Vagina (tissue), 2 donors: ENCODE data around the gene TSTD2.
A peak's percentile ranks its signal among the peaks of the same experiment; 100 is the strongest.

ENCODE experiments used
- POLR2A ChIP-seq, 2 donors: fragments of 450-650 bp; IDR thresholded peaks; one replicate each; pipeline ENCODE4 v1.6.1; 2017; ENCODE audit warnings: antibody characterized with exemption in 2 of 2, mild to moderate bottlenecking in 2 of 2, moderate library complexity in 2 of 2
- TF ChIP-seq, protein P1 (sequence below), 3 experiments: fragments of 450-650 bp in 2 of 3; fragments of 200-600 bp in 1 of 3; sonication (generic) in 1 of 3; IDR thresholded peaks; one replicate each; pipeline ENCODE4 v1.5.1; 2017 to 2019; ENCODE audit warnings: antibody characterized with exemption in 3 of 3, mild to moderate bottlenecking in 2 of 3, moderate library complexity in 2 of 3

DNA sequence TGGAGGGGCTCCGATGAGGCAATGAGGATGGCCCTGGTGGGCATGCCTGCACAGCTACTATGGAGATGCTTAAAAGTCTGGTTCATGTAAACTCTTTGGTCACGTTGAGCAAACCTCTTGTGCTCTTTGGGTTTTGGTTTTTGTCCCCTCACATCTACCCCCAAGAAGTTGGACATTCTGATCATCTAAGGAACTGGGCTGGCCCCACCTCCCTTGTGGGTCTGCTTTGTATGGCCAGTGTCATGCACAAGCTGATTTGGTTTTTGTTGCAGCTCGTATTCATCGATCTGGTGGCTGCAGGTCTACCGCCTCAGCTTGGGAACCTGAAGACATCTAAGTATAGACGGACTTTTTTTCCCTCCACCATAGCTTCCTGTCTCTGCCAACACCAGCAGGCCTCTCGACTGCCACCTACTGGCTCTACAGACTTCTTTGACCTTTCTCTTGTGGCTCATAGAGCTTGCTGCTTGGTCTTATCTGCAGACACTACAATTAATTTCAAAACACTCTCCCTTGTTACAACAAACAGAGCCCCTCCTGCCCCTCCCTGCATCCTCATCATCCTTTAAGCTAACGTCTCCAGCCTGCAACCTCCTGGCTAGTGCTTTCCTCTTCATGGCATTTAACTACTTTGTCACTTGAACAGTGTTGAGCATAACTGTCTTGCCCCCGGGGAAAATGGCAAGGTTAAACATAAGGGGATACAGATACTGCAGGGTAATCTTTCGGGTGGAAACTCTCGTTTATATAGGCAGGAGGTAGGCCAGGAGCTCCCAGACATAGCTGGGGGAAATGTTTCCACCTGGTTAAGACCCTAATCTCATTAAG is 34.5 kb downstream of the TSTD2 start:
- TF ChIP-seq, protein P1, sequence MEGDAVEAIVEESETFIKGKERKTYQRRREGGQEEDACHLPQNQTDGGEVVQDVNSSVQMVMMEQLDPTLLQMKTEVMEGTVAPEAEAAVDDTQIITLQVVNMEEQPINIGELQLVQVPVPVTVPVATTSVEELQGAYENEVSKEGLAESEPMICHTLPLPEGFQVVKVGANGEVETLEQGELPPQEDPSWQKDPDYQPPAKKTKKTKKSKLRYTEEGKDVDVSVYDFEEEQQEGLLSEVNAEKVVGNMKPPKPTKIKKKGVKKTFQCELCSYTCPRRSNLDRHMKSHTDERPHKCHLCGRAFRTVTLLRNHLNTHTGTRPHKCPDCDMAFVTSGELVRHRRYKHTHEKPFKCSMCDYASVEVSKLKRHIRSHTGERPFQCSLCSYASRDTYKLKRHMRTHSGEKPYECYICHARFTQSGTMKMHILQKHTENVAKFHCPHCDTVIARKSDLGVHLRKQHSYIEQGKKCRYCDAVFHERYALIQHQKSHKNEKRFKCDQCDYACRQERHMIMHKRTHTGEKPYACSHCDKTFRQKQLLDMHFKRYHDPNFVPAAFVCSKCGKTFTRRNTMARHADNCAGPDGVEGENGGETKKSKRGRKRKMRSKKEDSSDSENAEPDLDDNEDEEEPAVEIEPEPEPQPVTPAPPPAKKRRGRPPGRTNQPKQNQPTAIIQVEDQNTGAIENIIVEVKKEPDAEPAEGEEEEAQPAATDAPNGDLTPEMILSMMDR (IDR thresholded peaks at IDR 0.05), result peak; percentile 52 to 71 (median 58)
- no peak for TF ChIP-seq POLR2A (IDR thresholded peaks at IDR 0.05)
